IMR-90 (cell line): Measurements from ENCODE around the gene CCDC88C. TPM values are rescaled to one million over a fixed set of nuclear protein-coding genes. Genes with fewer than 3 reads are reported as not detected.

Source experiments
- ATAC-seq: fragments of 200-7000 bp; cut with Tn5 transposase; 2 replicates; pipeline ENCODE4 v1.9.1; 2020; ENCODE audit warnings: low read depth, mild to moderate bottlenecking, moderate library complexity
- BruUV-seq: library from RNA; stranded (reverse); fragments of 400-500 nt; replicated peaks from 2 replicates; lab custom pipeline; 2021; lab: Mats Ljungman, UMichigan
- CTCF ChIA-PET: fragments of 300-600 bp; formaldehyde crosslinking; extraction: SDS; loops from one replicate; lab custom pipeline; 2021; ENCODE audit warnings: antibody characterized with exemption; lab: Yijun Ruan, JAX
- POLR2A ChIA-PET: fragments of 300-600 bp; sonication (Branson Sonifier 250); formaldehyde crosslinking; loops from one replicate; lab custom pipeline; 2022; ENCODE audit warnings: antibody characterized with exemption; ENCODE audit not compliant: unreplicated experiment; lab: Charles Lee
- DNase-seq: peaks from one replicate; pipeline ENCODE4 v3.0.0; 2013
- H2AFZ ChIP-seq: replicated peaks from 2 replicates; pipeline ENCODE3; 2013; ENCODE audit warnings: low read length, mild to moderate bottlenecking; ENCODE audit not compliant: poor library complexity
- H2AK5ac ChIP-seq: 2 replicates; pipeline ENCODE4 v1.6.1; 2013; ENCODE audit warnings: low read depth, low read length, inconsistent platforms
- H2AK9ac ChIP-seq: replicated peaks from 2 replicates; pipeline ENCODE3; 2013; ENCODE audit warnings: mild to moderate bottlenecking, low read depth, low read length, moderate library complexity; ENCODE audit not compliant: poor library complexity
- H2BK120ac ChIP-seq: 2 replicates; pipeline ENCODE4 v1.6.1; 2013; ENCODE audit warnings: low read depth, low read length, inconsistent platforms
- H2BK15ac ChIP-seq: 3 replicates; pipeline ENCODE4 v1.6.1; 2013; ENCODE audit warnings: low read depth, low read length, inconsistent platforms
- H2BK20ac ChIP-seq: 2 replicates; pipeline ENCODE4 v1.6.1; 2013; ENCODE audit warnings: low read depth, mild to moderate bottlenecking, inconsistent platforms, low read length, moderate library complexity
- H2BK5ac ChIP-seq: 2 replicates; pipeline ENCODE4 v1.6.1; 2013; ENCODE audit warnings: mild to moderate bottlenecking, low read depth, low read length, inconsistent platforms; ENCODE audit not compliant: poor library complexity, severe bottlenecking
- H3K14ac ChIP-seq: replicated peaks from 2 replicates; pipeline ENCODE4 v1.6.1; 2013; ENCODE audit warnings: low read depth, low read length, inconsistent platforms
- H3K18ac ChIP-seq: 2 replicates; pipeline ENCODE4 v1.6.1; 2013; ENCODE audit warnings: low read depth, low read length, control low read depth
- H3K23ac ChIP-seq: 2 replicates; pipeline ENCODE4 v1.6.1; 2013; ENCODE audit warnings: low read depth, low read length, inconsistent platforms
- H3K27ac ChIP-seq: 2 replicates; pipeline ENCODE4 v1.5.1; 2013; ENCODE audit warnings: mild to moderate bottlenecking, control low read depth, low read length; ENCODE audit not compliant: insufficient read depth
- H3K27me3 ChIP-seq: 2 replicates; pipeline ENCODE4 v1.6.1; 2013; ENCODE audit warnings: low read length; ENCODE audit not compliant: control insufficient read depth, insufficient read depth
- H3K36me3 ChIP-seq: 2 replicates; pipeline ENCODE4 v1.6.1; 2013; ENCODE audit warnings: low read length, mixed read lengths; ENCODE audit not compliant: control insufficient read depth, insufficient read depth
- H3K4ac ChIP-seq: 2 replicates; pipeline ENCODE4 v1.6.1; 2013; ENCODE audit warnings: low read depth, low read length, inconsistent platforms
- H3K4me1 ChIP-seq: 2 replicates; pipeline ENCODE4 v1.6.1; 2013; ENCODE audit warnings: low read length, mixed read lengths; ENCODE audit not compliant: control insufficient read depth, insufficient read depth
- H3K4me2 ChIP-seq: 2 replicates; pipeline ENCODE4 v1.6.1; 2013; ENCODE audit warnings: low read depth, mild to moderate bottlenecking, control low read depth, low read length, moderate library complexity
- H3K4me3 ChIP-seq: 2 replicates; pipeline ENCODE4 v1.5.1; 2013; ENCODE audit warnings: low read depth, mild to moderate bottlenecking, control low read depth, low read length, moderate library complexity; ENCODE audit not compliant: insufficient read depth
- H3K56ac ChIP-seq: 2 replicates; pipeline ENCODE4 v1.6.1; 2013; ENCODE audit warnings: low read length, inconsistent platforms; ENCODE audit not compliant: insufficient read depth; ENCODE audit errors: extremely low read depth
- H3K79me1 ChIP-seq, 2 experiments: 2 replicates each; pipeline ENCODE4 v1.6.1; 2013; ENCODE audit warnings: low read length in 2 of 2, inconsistent platforms in 1 of 2, low read depth in 1 of 2
- H3K9ac ChIP-seq: 2 replicates; pipeline ENCODE4 v1.6.1; 2013; ENCODE audit warnings: low read depth, low read length, control low read depth
- H3K9me1 ChIP-seq: 2 replicates; pipeline ENCODE4 v1.6.1; 2013; ENCODE audit warnings: low read length, inconsistent platforms; ENCODE audit not compliant: insufficient read depth
- H3K9me3 ChIP-seq: 2 replicates; pipeline ENCODE4 v1.6.1; 2013; ENCODE audit warnings: low read length; ENCODE audit not compliant: control insufficient read depth, insufficient read depth
- H4K20me1 ChIP-seq: 2 replicates; pipeline ENCODE4 v1.6.1; 2013; ENCODE audit warnings: low read length, inconsistent platforms; ENCODE audit not compliant: insufficient read depth
- H4K5ac ChIP-seq: 2 replicates; pipeline ENCODE4 v1.6.1; 2013; ENCODE audit warnings: mild to moderate bottlenecking, low read depth, low read length, control low read depth
- H4K8ac ChIP-seq, 2 experiments: 2 replicates each; pipeline ENCODE4 v1.6.1; 2013; ENCODE audit warnings: low read depth in 2 of 2, low read length in 2 of 2, control low read depth in 1 of 2, inconsistent platforms in 1 of 2
- H4K91ac ChIP-seq: 2 replicates; pipeline ENCODE4 v1.6.1; 2013; ENCODE audit warnings: low read depth, low read length, inconsistent platforms; ENCODE audit not compliant: insufficient read depth
- BHLHE40 ChIP-seq: fragments of 150-350 bp; IDR thresholded peaks from 2 replicates; pipeline ENCODE4 v1.6.1; 2016; ENCODE audit warnings: mild to moderate bottlenecking, low read depth, low read length
- CEBPB ChIP-seq: IDR thresholded peaks from 2 replicates; pipeline ENCODE4 v1.6.1; 2012; ENCODE audit warnings: low read depth, low read length, improper control_type of control experiment
- CHD1 ChIP-seq: IDR thresholded peaks from 2 replicates; pipeline ENCODE4 v1.6.1; 2012; ENCODE audit warnings: low read depth, low read length, improper control_type of control experiment
- CTCF ChIP-seq: conservative IDR thresholded peaks from 2 replicates; pipeline ENCODE4 v1.5.1; 2012; ENCODE audit warnings: mild to moderate bottlenecking, low read depth, low read length, improper control_type of control experiment
- ELK1 ChIP-seq: fragments of 150-350 bp; IDR thresholded peaks from 2 replicates; pipeline ENCODE4 v1.6.1; 2016; ENCODE audit warnings: low read depth, mild to moderate bottlenecking, low read length, moderate library complexity, borderline replicate concordance
- FOS ChIP-seq: fragments of 150-350 bp; IDR thresholded peaks from 2 replicates; pipeline ENCODE4 v1.6.1; 2016; ENCODE audit warnings: low read depth, low read length
- MAZ ChIP-seq: IDR thresholded peaks from 2 replicates; pipeline ENCODE4 v1.6.1; 2012; ENCODE audit warnings: low read depth, mild to moderate bottlenecking, low read length, improper control_type of control experiment, moderate library complexity, borderline replicate concordance
- NFE2L2 ChIP-seq: fragments of 150-350 bp; IDR thresholded peaks from 2 replicates; pipeline ENCODE4 v1.6.1; 2016; ENCODE audit warnings: low read depth, mild to moderate bottlenecking, low read length
- POLR2A ChIP-seq: IDR thresholded peaks from 2 replicates; pipeline ENCODE4 v1.6.1; 2012; ENCODE audit warnings: mild to moderate bottlenecking, low read depth, low read length
- RCOR1 ChIP-seq: IDR thresholded peaks from 2 replicates; pipeline ENCODE4 v1.6.1; 2012; ENCODE audit warnings: mild to moderate bottlenecking, low read length, improper control_type of control experiment; ENCODE audit not compliant: insufficient replicate concordance
- SMC3 ChIP-seq: fragments of 150-350 bp; IDR thresholded peaks from 2 replicates; pipeline ENCODE4 v1.6.1; 2016; ENCODE audit warnings: low read depth, mild to moderate bottlenecking, antibody characterized with exemption, low read length, moderate library complexity
- USF2 ChIP-seq: fragments of 150-350 bp; IDR thresholded peaks from 2 replicates; pipeline ENCODE4 v1.6.1; 2017; ENCODE audit warnings: mild to moderate bottlenecking, antibody characterized with exemption, low read length, low read depth
- WGBS, 2 experiments: methylation state at CpG; one replicate each; pipeline versions ENCODE4 v1.1.5 to v1.1.7; 2013; ENCODE audit warnings: missing lambda C conversion rate in 2 of 2; ENCODE audit not compliant: insufficient read length in 1 of 2; ENCODE audit errors: extremely low coverage in 2 of 2; 5-methylcytosine and 5-hydroxymethylcytosine counted together
- dilution Hi-C: fragments of 300-500 bp; cut with HindIII; formaldehyde crosslinking; loops from one replicate; pipeline ENCODE4 v1.14.3; 2018; ENCODE audit warnings: low sequenced_read_pairs; ENCODE audit not compliant: unreplicated experiment
- in situ Hi-C: fragments of 300-500 bp; cut with MboI; formaldehyde crosslinking; loops from 3 replicates; pipeline ENCODE4 v1.14.3; 2019; ENCODE audit warnings: low sequenced_read_pairs, inconsistent platforms, mixed read lengths
- intact Hi-C: fragments of 100-400 bp; cut with micrococcal nuclease; formaldehyde crosslinking; loops from 2 replicates; pipeline ENCODE4 v1.10.0; 2022
- polyA plus RNA-seq, 3 experiments: library from polyadenylated mRNA; depleted of rRNA; stranded (reverse); fragments of >200 nt; gene quantifications; 2 replicates each; pipeline ENCODE4 v1.2.3, GENCODE V29; 2012; ENCODE audit warnings: low replicate concordance in 1 of 3
- total RNA-seq: library from RNA; depleted of rRNA; stranded (reverse); fragments of >200 nt; gene quantifications from 2 replicates; pipeline ENCODE4 v1.2.3, GENCODE V29; 2012

Gene CCDC88C
- total and polyA plus RNA-seq, 2 of the 4 experiments (the other 2 are of a cell fraction), result 0.17 to 0.18 TPM

- H2AK5ac ChIP-seq, result no peak overlapping the region
- WGBS, 2 experiments, result 92% methylated on average over 7 of the region's 17 CpGs; no CpG with 5 or more reads in 1 of the 2 experiments
- H3K4me3 ChIP-seq, result no peak overlapping the region
- H3K4ac ChIP-seq, result no peak overlapping the region
- ChIA-PET CTCF (no interaction called here), POLR2A (no interaction called here)
- no peak for TF ChIP-seq RCOR1
- no peak for TF ChIP-seq FOS
- no peak for TF ChIP-seq CHD1
- no peak for TF ChIP-seq BHLHE40
- TF ChIP-seq POLR2A, result no peak
- no peak for TF ChIP-seq ELK1
- no peak for TF ChIP-seq SMC3
- TF ChIP-seq MAZ, result no peak
- no peak for TF ChIP-seq CEBPB
- no peak for TF ChIP-seq USF2
- TF ChIP-seq NFE2L2, result no peak
- TF ChIP-seq CTCF, result no peak
- H2BK120ac ChIP-seq, result no peak overlapping the region
- dilution Hi-C loops (no loop called here), intact Hi-C loops (no loop called here), in situ Hi-C loops (no loop called here)
- H4K8ac ChIP-seq, result no peak overlapping the region
- H3K4me2 ChIP-seq, result no peak overlapping the region
- H3K27me3 ChIP-seq, result no peaks in the 10 kb centered on the region; the same call in 1 of the 2 replicates
- no peaks in the 10 kb centered on the region for H4K20me1 ChIP-seq
- no peak overlapping the region for H3K27ac ChIP-seq
- no peak overlapping the region for H3K18ac ChIP-seq
- H3K9me3 ChIP-seq, result no peaks in the 10 kb centered on the region
- no peak for DNase-seq
- no peak overlapping the region for H2BK5ac ChIP-seq
- no peak overlapping the region for H2BK15ac ChIP-seq
- no peak overlapping the region for H2AFZ ChIP-seq
- BruUV-seq, result no TSS peak
- no peak overlapping the region for H3K14ac ChIP-seq
- no peak overlapping the region for H2BK20ac ChIP-seq
- H3K9me1 ChIP-seq, result no peaks in the 10 kb centered on the region
- ATAC-seq, result no peak
- H3K4me1 ChIP-seq, result no peaks in the 10 kb centered on the region; the same call in 1 of the 2 replicates
- H3K79me1 ChIP-seq, result no peaks in the 10 kb centered on the region
- H3K9ac ChIP-seq, result no peak overlapping the region
- H3K56ac ChIP-seq, result no peak overlapping the region
- H3K36me3 ChIP-seq, result no peaks in the 10 kb centered on the region
- H4K5ac ChIP-seq, result no peak overlapping the region
- H4K91ac ChIP-seq, result no peak overlapping the region
- H3K23ac ChIP-seq, result no peak overlapping the region
- no peak overlapping the region for H2AK9ac ChIP-seq
Observed at GRCh38 chr14:91360490-91361232, 57.0 kb downstream of the CCDC88C start.
